ENCODE measurements around the gene GTF3C5. TPM values are rescaled to one million over a fixed set of nuclear protein-coding genes. Genes with fewer than 3 reads are reported as not detected.
A peak's percentile ranks its signal among the peaks of the same experiment; 100 is the strongest.

The GTF3C5 gene
- total RNA-seq, 8 experiments from 2014 or later, result 35.8 to 77.3 (median 45.1) TPM

DNA sequence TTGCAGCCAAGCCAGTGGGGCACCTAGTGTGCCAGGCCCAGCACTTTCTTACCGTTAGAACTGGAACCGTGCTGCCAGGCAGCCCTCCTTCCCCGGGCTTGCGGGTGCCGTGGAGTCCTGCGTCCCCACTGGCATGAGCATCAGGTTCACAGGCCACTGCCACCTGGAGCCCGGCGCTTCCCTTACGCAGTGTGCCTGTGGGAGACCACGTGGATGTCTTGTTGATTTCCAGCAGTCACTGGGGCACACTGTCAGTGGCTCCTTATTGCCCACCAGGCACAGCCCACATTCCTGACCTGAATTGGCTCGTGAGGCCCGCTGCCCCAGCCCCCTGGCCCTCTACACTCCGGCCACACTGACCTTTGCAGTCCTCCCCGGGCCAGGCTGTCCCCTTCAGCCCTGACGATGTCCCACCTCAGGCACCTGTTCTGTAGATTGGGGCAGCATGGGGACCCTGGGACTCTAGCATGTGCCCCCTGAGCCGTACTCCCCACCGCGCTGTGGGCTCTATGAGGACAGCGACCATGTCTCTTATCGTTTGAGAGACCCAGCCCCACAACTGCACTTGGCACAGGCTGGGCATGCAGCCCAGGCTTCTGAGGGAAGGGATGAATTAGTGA lies 20.6 kb downstream of the GTF3C5 start:
- no peaks in the 10 kb centered on the region for H3K4me1 ChIP-seq (replicated peaks in 1 of 2)
- 93 to 100% (median 98%) methylated on average over 1 to 9 of the region's 20 CpGs; no CpG with 5 or more reads in 4 of the 10 experiments for WGBS, 10 experiments

DNA sequence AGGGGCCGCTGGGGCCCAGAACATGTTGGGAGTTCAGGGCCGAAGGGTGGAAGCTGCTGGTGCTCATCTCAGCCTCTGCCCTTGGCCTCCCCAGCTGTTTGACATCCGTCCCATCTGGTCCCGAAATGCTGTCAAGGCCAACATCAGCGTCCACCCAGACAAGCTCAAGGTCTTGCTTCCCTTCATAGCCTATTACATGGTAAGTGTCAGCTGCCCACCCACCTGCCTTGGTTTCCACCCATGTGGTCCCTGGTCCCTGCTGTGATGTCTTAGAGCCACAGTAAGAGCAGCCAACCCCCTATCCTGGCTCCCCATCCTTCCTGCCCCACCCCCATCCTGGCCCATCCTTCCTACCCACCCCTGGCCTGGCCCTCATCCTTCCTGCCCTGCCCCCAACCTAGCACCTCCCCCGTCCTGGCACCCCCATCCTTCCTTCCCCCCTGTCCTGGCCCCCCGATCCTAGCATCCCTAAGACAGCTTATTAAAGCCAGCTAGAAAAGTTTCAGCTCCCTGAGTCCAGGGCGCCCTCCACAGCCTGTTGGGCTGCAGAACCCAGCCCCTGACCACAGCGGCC lies 21.3 kb downstream of the GTF3C5 start:
- in situ Hi-C loops (cut with MboI; ENCODE audit: low pct_unique_long_range_greater_than_20kb in 2 of 9, low sequenced_read_pairs in 9 of 9, unreplicated experiment in 9 of 9), result no loop called here
- Histone ChIP-seq H3K4me3 (no peak overlapping the region), H3K27ac (no peak overlapping the region), H3K4me1 (replicated peaks in 1 of 2) (no peaks in the 10 kb centered on the region)
- WGBS, 10 experiments, result 89 to 100% methylated on average over 2 to 3 of the region's 9 CpGs; no CpG with 5 or more reads in 8 of the 10 experiments
- ATAC-seq (replicated peaks in 6 of 8), result no peak

More for the DNA sequence above, 20.6 kb downstream of the GTF3C5 start:
- H3K27ac ChIP-seq, result no peak overlapping the region
- peak in 1 of 8 experiments; percentile 13 for ATAC-seq (replicated peaks in 6 of 8)
- in situ Hi-C loops (cut with MboI; ENCODE audit: low pct_unique_long_range_greater_than_20kb in 2 of 9, low sequenced_read_pairs in 9 of 9, unreplicated experiment in 9 of 9), result no loop called here
- no peak overlapping the region for H3K4me3 ChIP-seq

DNA sequence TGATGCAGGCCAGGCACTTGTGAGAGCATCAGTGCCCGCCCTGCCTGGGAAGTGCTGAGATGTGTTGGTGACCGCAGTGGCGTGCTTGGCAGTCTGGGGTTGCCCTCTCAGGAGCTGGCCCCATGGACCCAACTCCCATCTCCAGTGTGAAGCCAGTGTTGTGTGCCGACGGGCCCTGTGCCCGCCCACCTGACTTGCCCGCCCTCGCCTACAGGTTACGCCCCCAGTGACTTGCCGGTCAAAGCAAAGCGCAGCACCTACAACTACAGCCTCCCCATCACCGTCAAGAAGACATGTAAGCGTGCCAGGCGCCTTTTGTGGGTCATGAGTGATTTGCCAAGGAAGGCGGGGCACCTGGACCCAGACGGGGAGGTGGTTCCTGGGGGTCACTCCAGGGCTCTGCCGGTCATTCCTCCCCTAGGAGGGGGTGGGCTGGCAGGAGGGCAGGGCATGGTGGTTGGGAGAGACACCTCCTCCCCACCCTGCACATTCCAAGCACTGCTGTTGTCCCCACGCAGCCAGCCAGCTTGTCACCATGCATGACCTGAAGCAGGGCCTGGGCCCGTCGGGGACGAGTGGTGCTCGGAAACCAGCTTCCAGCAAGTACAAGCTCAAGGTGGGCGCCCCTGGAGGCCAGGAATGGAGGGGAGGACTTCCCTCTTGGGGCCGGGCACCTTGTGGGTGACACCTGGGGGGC lies 23.5 kb downstream of the GTF3C5 start:
- no peak overlapping the region for H3K4me3 ChIP-seq
- no peak for ATAC-seq (replicated peaks in 6 of 8)
- no peak overlapping the region for H3K27ac ChIP-seq
- no peaks in the 10 kb centered on the region for H3K4me1 ChIP-seq (replicated peaks in 1 of 2)
- WGBS, 10 experiments, result 50 to 100% (median 95%) methylated on average over 1 to 2 of the region's 24 CpGs; no CpG with 5 or more reads in 6 of the 10 experiments
- in situ Hi-C loops (cut with MboI; ENCODE audit: low pct_unique_long_range_greater_than_20kb in 2 of 9, low sequenced_read_pairs in 9 of 9, unreplicated experiment in 9 of 9), result no loop called here

DNA sequence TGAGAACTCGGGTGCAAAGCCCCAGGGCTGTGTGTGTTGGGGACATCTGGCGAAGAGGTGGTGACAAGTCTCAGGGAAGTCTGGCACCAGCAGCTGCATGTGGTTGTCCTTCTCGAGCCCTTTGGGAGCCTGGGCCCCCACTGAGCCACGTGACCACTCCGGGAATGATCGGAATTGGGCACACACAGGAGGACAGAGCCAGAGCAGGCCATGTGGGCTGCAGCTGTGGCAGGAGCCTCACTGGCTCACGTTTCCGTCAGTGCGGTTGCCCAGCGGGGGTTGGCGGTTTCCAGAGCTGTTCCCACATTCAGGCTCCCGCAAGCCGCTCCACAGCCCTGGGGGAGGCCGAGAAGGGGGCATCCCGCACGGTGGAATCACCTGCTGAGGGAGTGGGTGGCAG lies 24.2 kb downstream of the GTF3C5 start:
- Histone ChIP-seq H3K4me1 (replicated peaks in 1 of 2) (peaks cover 1 to 6% of the 10 kb centered on the region in 2 donors), H3K27ac (no peak overlapping the region), H3K4me3 (no peak overlapping the region)
- in situ Hi-C loops (cut with MboI; ENCODE audit: low pct_unique_long_range_greater_than_20kb in 2 of 9, low sequenced_read_pairs in 9 of 9, unreplicated experiment in 9 of 9), result no loop called here
- peak in 2 of 8 experiments; percentile 84 to 88 for ATAC-seq (replicated peaks in 6 of 8)
- 83 to 90% (median 84%) methylated on average over 2 to 6 of the region's 16 CpGs; no CpG with 5 or more reads in 7 of the 10 experiments for WGBS, 10 experiments

DNA sequence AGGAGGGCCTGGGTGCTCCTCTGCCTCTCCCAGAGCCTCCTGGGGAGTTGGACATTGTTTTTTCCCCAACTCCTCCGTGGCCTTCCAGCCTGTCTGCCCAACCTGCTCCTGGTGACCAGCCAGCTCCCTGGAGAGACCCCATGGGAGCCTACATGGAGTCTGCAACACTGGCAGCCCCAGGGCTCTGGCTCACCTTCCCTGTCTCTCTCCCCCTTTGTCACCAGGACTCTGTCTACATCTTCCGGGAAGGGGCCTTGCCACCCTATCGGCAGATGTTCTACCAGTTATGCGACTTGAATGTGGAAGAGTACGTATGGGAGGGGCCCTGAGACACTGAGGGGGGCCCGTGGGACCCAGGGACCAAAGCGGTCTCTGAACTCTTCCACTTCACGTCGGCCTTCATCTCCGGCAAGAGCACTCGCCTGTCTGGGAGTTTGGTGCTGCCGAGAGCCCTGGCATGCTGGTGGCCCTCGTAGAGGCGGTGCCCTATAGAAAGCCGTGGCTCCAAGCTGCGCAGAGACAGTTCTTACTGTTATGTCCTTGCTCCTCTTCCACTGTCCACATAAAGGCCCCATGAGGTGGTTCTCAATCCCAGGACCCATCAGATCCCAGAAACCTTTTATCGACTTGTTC lies 25.1 kb downstream of the GTF3C5 start:
- Histone ChIP-seq H3K27ac (no peak overlapping the region), H3K4me3 (no peak overlapping the region), H3K4me1 (replicated peaks in 1 of 2) (peaks cover 9 to 13% of the 10 kb centered on the region in 2 donors)
- in situ Hi-C loops (cut with MboI; ENCODE audit: low pct_unique_long_range_greater_than_20kb in 2 of 9, low sequenced_read_pairs in 9 of 9, unreplicated experiment in 9 of 9), result no loop called here
- 80 to 100% (median 98%) methylated on average over 1 to 16 of the region's 17 CpGs; no CpG with 5 or more reads in 2 of the 10 experiments for WGBS, 10 experiments
- no peak for ATAC-seq (replicated peaks in 6 of 8)

DNA sequence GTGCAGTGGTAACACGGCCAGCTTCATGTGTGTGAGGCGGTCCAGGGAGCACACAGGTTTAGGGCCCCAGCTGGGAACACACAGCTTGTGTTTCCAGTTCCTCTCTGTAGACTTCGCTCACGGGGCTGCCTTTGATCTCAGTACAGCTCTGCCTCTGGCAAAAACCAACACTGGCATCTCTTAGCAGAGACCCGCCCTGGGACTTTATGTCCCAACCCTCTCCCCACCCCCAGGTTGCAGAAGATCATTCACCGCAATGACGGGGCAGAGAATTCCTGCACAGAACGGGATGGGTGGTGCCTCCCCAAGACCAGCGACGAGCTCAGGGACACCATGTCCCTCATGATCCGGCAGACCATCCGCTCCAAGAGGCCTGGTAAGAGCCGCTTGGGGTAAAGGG lies 25.7 kb downstream of the GTF3C5 start:
- no peak for ATAC-seq (replicated peaks in 6 of 8)
- no peak overlapping the region for H3K4me3 ChIP-seq
- 60 to 100% (median 100%) methylated on average over 1 to 3 of the region's 13 CpGs; no CpG with 5 or more reads in 6 of the 10 experiments for WGBS, 10 experiments
- H3K27ac ChIP-seq, result no peak overlapping the region
- peaks cover 16 to 20% of the 10 kb centered on the region in 2 donors for H3K4me1 ChIP-seq (replicated peaks in 1 of 2)
- in situ Hi-C loops (cut with MboI; ENCODE audit: low pct_unique_long_range_greater_than_20kb in 2 of 9, low sequenced_read_pairs in 9 of 9, unreplicated experiment in 9 of 9), result no loop called here

DNA sequence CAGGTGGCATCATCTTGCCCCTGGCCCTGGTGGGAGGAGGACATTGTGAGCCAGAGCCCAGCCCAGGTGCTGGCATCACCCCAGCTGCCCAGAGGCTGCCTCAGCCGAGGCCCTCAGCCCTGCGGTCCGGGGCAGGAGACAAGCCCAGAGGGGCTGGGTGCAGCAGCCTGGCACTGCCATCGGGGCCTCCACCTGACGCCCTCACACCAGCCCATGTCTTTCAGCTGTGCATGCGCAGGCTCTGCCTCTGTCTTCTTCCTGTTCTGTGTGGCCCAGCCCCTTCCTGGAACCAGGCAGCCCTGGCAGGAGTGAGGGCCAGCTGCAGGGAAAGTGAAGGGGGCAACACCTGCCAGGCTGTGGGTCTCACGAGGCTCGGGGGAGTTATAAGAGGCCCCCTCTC lies 26.2 kb downstream of the GTF3C5 start:
- in situ Hi-C loops (cut with MboI; ENCODE audit: low pct_unique_long_range_greater_than_20kb in 2 of 9, low sequenced_read_pairs in 9 of 9, unreplicated experiment in 9 of 9), result no loop called here
- WGBS, 10 experiments, result 86 to 100% methylated on average over 2 to 3 of the region's 8 CpGs; no CpG with 5 or more reads in 8 of the 10 experiments

DNA sequence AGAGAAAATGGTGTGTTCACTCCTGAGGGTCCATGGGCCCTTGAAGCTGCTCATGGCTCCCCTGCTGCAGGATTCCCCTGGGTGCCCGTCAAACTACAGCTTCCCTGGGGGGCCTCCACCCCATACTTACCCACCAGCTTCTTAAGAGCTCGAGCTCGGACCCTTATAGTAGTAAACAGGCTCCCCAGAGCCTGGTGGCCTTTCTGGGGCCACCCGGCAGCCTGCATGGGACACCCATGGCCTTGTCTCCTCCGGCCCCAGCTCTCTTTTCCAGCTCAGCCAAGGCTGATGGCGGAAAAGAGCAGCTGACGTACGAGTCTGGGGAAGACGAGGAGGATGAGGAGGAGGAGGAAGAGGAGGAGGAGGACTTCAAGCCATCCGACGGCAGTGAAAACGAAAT lies 26.8 kb downstream of the GTF3C5 start:
- Histone ChIP-seq H3K27ac (no peak overlapping the region), H3K4me3 (no peak overlapping the region), H3K4me1 (replicated peaks in 1 of 2) (peaks cover 16 to 20% of the 10 kb centered on the region in 2 donors)
- in situ Hi-C loops (cut with MboI; ENCODE audit: low pct_unique_long_range_greater_than_20kb in 2 of 9, low sequenced_read_pairs in 9 of 9, unreplicated experiment in 9 of 9), result no loop called here
- ATAC-seq (replicated peaks in 6 of 8), result no peak
- WGBS, 10 experiments, result 100% methylated on average over 4 of the region's 12 CpGs; no CpG with 5 or more reads in 9 of the 10 experiments

More for the DNA sequence above, 26.2 kb downstream of the GTF3C5 start:
- Histone ChIP-seq H3K27ac (no peak overlapping the region), H3K4me3 (no peak overlapping the region), H3K4me1 (replicated peaks in 1 of 2) (peaks cover 16 to 20% of the 10 kb centered on the region in 2 donors)
- ATAC-seq (replicated peaks in 6 of 8), result no peak

DNA sequence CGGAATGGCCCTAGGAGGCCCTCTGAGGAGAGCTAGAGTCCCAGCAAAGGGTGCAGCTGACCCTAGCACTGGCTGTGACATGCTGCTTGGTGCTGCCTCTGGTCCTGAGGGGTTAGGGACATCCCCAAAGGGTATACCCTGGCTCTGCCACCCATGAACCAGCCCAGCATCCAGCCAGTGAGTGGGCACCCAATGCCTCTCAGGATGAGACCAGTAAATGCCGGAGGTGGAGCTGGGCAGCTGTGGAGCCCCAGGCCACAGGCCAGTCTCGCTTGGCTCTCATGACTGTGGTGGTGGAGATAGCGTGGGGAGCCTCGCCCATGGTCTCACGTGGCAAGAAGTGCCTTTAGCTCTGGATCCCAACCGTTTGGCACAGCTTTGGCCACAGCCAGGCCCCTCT lies 27.3 kb downstream of the GTF3C5 start:
- 100% methylated on average over 5 of the region's 7 CpGs; no CpG with 5 or more reads in 9 of the 10 experiments for WGBS, 10 experiments
- in situ Hi-C loops (cut with MboI; ENCODE audit: low pct_unique_long_range_greater_than_20kb in 2 of 9, low sequenced_read_pairs in 9 of 9, unreplicated experiment in 9 of 9), result no loop called here
- Histone ChIP-seq H3K27ac (no peak overlapping the region), H3K4me3 (no peak overlapping the region), H3K4me1 (replicated peaks in 1 of 2) (peaks cover 16 to 20% of the 10 kb centered on the region in 2 donors)
- ATAC-seq (replicated peaks in 6 of 8), result no peak

DNA sequence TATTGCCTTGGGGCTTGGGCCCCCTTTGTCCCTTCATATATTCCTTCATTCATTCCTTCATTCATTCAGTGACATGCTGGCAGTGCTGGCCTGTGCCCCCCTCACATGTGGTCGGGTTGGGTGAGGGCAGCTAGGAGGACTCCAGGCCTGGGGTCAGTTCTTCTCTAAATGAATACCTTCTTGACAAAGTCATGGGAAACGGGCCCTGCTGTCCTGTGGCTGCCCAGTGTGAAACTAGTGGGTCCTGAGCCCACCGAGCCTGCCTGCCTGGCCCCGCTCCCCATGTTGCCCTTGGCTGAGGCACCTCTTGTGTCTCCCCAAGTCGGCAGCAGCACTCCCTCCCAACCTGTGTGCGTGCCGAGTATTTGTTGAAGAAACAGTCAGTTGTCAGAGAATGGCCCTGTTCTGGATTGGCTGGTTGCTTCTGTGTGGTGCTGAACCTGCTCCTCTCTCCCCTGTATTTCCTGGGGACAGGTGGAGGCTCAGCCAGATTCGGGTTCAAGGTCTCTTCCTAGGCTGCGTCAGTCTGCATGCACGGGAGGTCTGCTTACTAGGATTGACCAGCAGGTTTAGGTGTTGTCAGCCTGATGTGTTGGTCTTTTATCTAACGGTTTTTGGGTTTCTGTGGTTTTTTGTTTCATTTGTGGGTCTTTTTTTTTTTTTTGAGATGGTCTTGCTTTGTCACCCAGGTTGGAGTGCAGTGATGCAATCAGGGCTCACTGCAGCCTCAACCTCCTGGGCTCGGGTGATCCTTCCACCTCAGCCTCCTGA lies 27.9 kb downstream of the GTF3C5 start:
- Histone ChIP-seq H3K4me1 (replicated peaks in 1 of 2) (peaks cover 16 to 20% of the 10 kb centered on the region in 2 donors), H3K27ac (no peak overlapping the region), H3K4me3 (no peak overlapping the region)
- in situ Hi-C loops (cut with MboI; ENCODE audit: low pct_unique_long_range_greater_than_20kb in 2 of 9, low sequenced_read_pairs in 9 of 9, unreplicated experiment in 9 of 9), result no loop called here
- 53 to 100% (median 78%) methylated on average over 2 to 6 of the region's 12 CpGs; no CpG with 5 or more reads in 2 of the 10 experiments for WGBS, 10 experiments
- ATAC-seq (replicated peaks in 6 of 8), result no peak

DNA sequence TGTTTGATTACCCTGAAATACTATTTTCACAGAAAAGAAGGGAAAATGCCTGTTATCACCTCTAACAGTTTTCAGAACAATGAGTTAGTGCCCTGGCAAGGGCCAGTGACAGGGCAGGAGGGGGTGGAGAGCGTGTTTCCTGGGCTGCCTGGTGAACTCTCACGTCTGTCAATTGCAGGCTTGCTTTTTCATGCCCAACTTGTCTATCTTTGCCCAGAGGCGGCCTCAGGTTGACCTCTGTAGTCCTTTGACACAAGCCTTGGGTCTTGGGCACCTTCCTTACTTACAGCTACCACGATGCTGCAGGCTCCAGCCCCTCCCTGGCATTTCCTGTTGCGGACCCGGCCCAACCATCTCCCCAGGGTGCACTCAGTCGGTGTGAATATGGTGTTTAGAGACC lies 28.8 kb downstream of the GTF3C5 start:
- 13 to 88% (median 58%) methylated on average over 2 to 3 of the region's 7 CpGs; no CpG with 5 or more reads in 6 of the 10 experiments for WGBS, 10 experiments
- Histone ChIP-seq H3K4me3 (no peak overlapping the region), H3K4me1 (replicated peaks in 1 of 2) (peaks cover 16 to 20% of the 10 kb centered on the region in 2 donors), H3K27ac (no peak overlapping the region)
- in situ Hi-C loops (cut with MboI; ENCODE audit: low pct_unique_long_range_greater_than_20kb in 2 of 9, low sequenced_read_pairs in 9 of 9, unreplicated experiment in 9 of 9), result no loop called here
- no peak for ATAC-seq (replicated peaks in 6 of 8)

DNA sequence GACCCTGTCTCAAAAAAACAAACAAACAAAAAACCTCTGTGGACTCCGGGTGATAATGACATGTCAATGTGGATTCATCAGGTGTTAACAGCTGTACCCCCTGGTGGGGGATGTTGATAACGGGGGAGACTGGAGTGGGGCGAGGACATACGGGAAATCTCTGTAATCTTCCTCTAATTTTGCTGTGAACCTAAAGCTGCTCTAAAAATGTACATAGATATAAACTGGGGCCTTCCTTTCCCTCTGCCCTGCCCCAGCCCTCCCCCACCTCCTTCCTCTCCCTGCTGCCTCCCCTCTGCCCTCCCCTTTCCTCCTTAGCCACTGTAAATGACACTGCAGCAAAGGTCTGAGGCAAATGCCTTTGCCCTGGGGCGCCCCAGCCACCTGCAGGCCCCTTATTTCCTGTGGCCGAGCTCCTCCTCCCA lies 29.6 kb downstream of the GTF3C5 start:
- Histone ChIP-seq H3K4me1 (replicated peaks in 1 of 2) (peaks cover 16 to 20% of the 10 kb centered on the region in 2 donors), H3K27ac (peak overlapping the region in 1 of 2 donors; percentile 1), H3K4me3 (no peak overlapping the region)
- WGBS, 10 experiments, result 20 to 40% methylated on average over 1 to 3 of the region's 6 CpGs; no CpG with 5 or more reads in 8 of the 10 experiments
- in situ Hi-C loops (cut with MboI; ENCODE audit: low pct_unique_long_range_greater_than_20kb in 2 of 9, low sequenced_read_pairs in 9 of 9, unreplicated experiment in 9 of 9), result no loop called here
- ATAC-seq (replicated peaks in 6 of 8), result peak; percentile 42 to 74 (median 53)

Measured in motor neuron (in vitro differentiated cells).